Measurements from ENCODE around the gene GLOD5.

DNA sequence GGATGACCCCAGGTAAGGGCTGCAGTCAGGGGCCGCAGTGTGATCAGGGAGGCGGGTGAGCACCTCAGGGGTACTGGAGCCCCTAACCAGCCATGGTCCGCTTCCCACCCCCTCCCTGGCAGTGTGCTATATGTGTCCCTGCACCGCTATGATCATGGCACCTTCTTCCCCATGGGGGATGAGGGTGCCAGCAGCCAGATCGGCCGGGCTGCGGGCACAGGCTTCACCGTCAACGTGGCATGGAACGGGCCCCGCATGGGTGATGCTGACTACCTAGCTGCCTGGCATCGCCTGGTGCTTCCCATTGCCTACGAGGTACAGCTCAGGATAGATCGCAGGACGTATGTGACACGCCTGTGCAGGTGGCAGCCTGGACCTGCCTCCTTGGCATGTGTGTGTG is 56.6 kb downstream of the GLOD5 start:
- TF ChIP-seq POLR2A (IDR thresholded peaks at IDR 0.05), result no peak
- TF ChIP-seq CTCF (IDR thresholded peaks at IDR 0.05), result no peak
